HG02938 (cell line): ENCODE measurements around the gene RNF130.
A peak's percentile ranks its signal among the peaks of the same experiment; 100 is the strongest.
"Not testable (repeated sequence)": the region's sequence is repeated elsewhere in the genome, so short reads cannot be mapped to it uniquely, and the experiment has no call there.

Source experiments
- ATAC-seq: cut with Tn5 transposase; IDR thresholded peaks from one replicate; pipeline ENCODE4 v1.9.1; 2021; ENCODE audit warnings: mild to moderate bottlenecking, moderate library complexity; ENCODE audit not compliant: unreplicated experiment

Gene RNF130

GRCh38 chr5:179978792-179979191 is 92.8 kb downstream of the RNF130 start:
- ATAC-seq, result no peak

- ATAC-seq, result no peak
These were observed 95.8 kb downstream of the RNF130 start for GRCh38 chr5:179975713-179976134.

GRCh38 chr5:179974946-179975712 is 96.4 kb downstream of the RNF130 start:
- ATAC-seq, result no peak

- no peak for ATAC-seq
These were observed 97.2 kb downstream of the RNF130 start for GRCh38 chr5:179974246-179974945.

- no peak for ATAC-seq
These were observed 98.2 kb downstream of the RNF130 start for GRCh38 chr5:179973391-179973790.

GRCh38 chr5:179969110-179969509 is 102.4 kb downstream of the RNF130 start:
- ATAC-seq, result no peak

GRCh38 chr5:179967489-179967888 is 104.1 kb downstream of the RNF130 start:
- no peak for ATAC-seq

- ATAC-seq, result no peak
These were observed 107.5 kb downstream of the RNF130 start for GRCh38 chr5:179964015-179964414.

- ATAC-seq, result no peak
These were observed 108.2 kb downstream of the RNF130 start for GRCh38 chr5:179963375-179963774.

GRCh38 chr5:179960204-179960831 is 111.2 kb downstream of the RNF130 start:
- ATAC-seq, result no peak

- ATAC-seq, result no peak
These were observed 111.9 kb downstream of the RNF130 start for GRCh38 chr5:179959641-179960040.

- ATAC-seq, result not testable (repeated sequence)
These were observed 112.4 kb downstream of the RNF130 start for GRCh38 chr5:179959118-179959517.

- no peak for ATAC-seq
These were observed 115.9 kb downstream of the RNF130 start for GRCh38 chr5:179955630-179956029.

- ATAC-seq, result no peak
These were observed 116.5 kb downstream of the RNF130 start for GRCh38 chr5:179955062-179955461.

GRCh38 chr5:179954434-179954833 is 117.1 kb downstream of the RNF130 start:
- no peak for ATAC-seq

GRCh38 chr5:179953987-179954386 is 117.6 kb downstream of the RNF130 start:
- no peak for ATAC-seq

GRCh38 chr5:179936976-179937681 is 134.4 kb downstream of the RNF130 start:
- no peak for ATAC-seq

- ATAC-seq, result no peak
These were observed 140.6 kb downstream of the RNF130 start for GRCh38 chr5:179930788-179931473.

- ATAC-seq, result no peak
These were observed 143.7 kb downstream of the RNF130 start for GRCh38 chr5:179927824-179928223.

- ATAC-seq, result no peak
These were observed 144.9 kb downstream of the RNF130 start for GRCh38 chr5:179926657-179927056.

GRCh38 chr5:179923436-179923835 is 148.1 kb downstream of the RNF130 start:
- ATAC-seq, result peak; percentile 58
